Measurements from ENCODE around the gene CKAP4. TPM values are rescaled to one million over a fixed set of nuclear protein-coding genes. Genes with fewer than 3 reads are reported as not detected.

The CKAP4 gene
- total and polyA plus RNA-seq, 10 of the 15 experiments (the other 5 are each of a cell fraction or from before 2014, with no cell fraction given) = 0.39 to 23.6 (median 11.1) TPM

DNA sequence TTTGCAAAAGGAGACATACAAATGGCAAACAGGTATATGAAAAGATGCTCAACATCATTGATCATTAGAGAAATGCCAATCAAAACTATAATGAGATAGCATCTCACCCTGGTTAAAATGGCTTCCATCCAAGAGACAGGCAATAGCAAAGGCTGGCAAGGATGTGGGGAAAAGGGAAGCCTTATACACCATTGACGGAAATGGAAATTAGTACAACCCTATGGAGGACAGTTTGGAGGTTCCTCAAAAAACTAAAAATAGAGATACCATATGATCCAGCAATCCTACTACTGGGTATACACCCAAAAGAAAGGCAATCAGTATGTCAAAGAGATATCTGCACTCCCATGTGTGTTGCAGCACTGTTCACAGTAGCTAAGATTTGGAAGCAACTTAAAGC lies 17.3 kb upstream of the CKAP4 start:
- no peak overlapping the region for H3K4me3 ChIP-seq
- no peaks in the 10 kb centered on the region for H3K79me2 ChIP-seq (ENCODE audit: control insufficient read depth, insufficient read depth, low read length)
- no peaks in the 10 kb centered on the region for H4K20me1 ChIP-seq (ENCODE audit: control insufficient read depth, insufficient read depth)
- FAIRE-seq (no peak), ATAC-seq (no peak), DNase-seq (ENCODE audit: low read depth, low spot score) (no peak)
- no peaks in the 10 kb centered on the region for H3K9me3 ChIP-seq (replicated peaks; ENCODE audit: control insufficient read depth, insufficient read depth, low read length)
- RAD21 ChIA-PET (ENCODE audit: unreplicated experiment) = no interaction called here
- TF ChIP-seq POU2F2 (IDR thresholded peaks at IDR 0.05; ENCODE audit: borderline replicate concordance, low read depth, low read length) (no peak), NFXL1 (IDR thresholded peaks at IDR 0.05; ENCODE audit: borderline replicate concordance) (no peak), JUND (IDR thresholded peaks at IDR 0.05; ENCODE audit: low read depth, low read length) (no peak), DPF2 (IDR thresholded peaks at IDR 0.05) (no peak), YBX1 (IDR thresholded peaks at IDR 0.05) (no peak), PML (IDR thresholded peaks at IDR 0.05; ENCODE audit: low read length) (no peak), CREM (IDR thresholded peaks at IDR 0.05; ENCODE audit: low read depth) (no peak), TCF12 (IDR thresholded peaks at IDR 0.05; ENCODE audit: low read depth, low read length) (no peak), STAT1 (conservative IDR thresholded peaks at IDR 0.05) (no peak), TAF1 (IDR thresholded peaks at IDR 0.05; ENCODE audit: borderline replicate concordance, low read depth, low read length) (no peak), CREB1 (IDR thresholded peaks at IDR 0.05; ENCODE audit: low read depth) (no peak)
- intact Hi-C loops (cut with micrococcal nuclease; ENCODE audit: unreplicated experiment) (no loop called here), in situ Hi-C loops (cut with MboI) (no loop called here)
- H3K27me3 ChIP-seq (replicated peaks in 1 of 2; ENCODE audit: control insufficient read depth in 2 of 2, insufficient read depth in 2 of 2, low read length in 1 of 2) = no peaks in the 10 kb centered on the region
- H3K36me3 ChIP-seq (ENCODE audit: control insufficient read depth in 2 of 2, insufficient read depth in 2 of 2, low read length in 1 of 2) = no peaks in the 10 kb centered on the region
- H2AFZ ChIP-seq (ENCODE audit: control insufficient read depth, low read depth, low read length) = no peak overlapping the region
- 87% methylated on average over 1 of the region's 1 CpG for WGBS (ENCODE audit: insufficient coverage, insufficient replicate concordance, low lambda C conversion rate, missing lambda C conversion rate)
- no peak overlapping the region for H3K9ac ChIP-seq (ENCODE audit: control insufficient read depth, insufficient read depth, low read length)
- no peak overlapping the region for H3K4me2 ChIP-seq (ENCODE audit: control insufficient read depth, insufficient read depth)
- no peak overlapping the region for H3K27ac ChIP-seq (ENCODE audit: control insufficient read depth, insufficient read depth)
- POLR2A ChIA-PET = no interaction called here
- CTCF ChIA-PET = interaction anchor here (1.1 to 2.9 kb wide), 2 partner anchors 17 to 37 kb away, joined by 4 to 9 read pairs; no protein-coding TSS in a partner anchor
- no peaks in the 10 kb centered on the region for H3K4me1 ChIP-seq (ENCODE audit: control insufficient read depth, insufficient read depth, low read length)
- no TSS peak for BruUV-seq (replicated peaks)
- SMC1A ChIA-PET (ENCODE audit: uncharacterized antibody, unreplicated experiment) = no interaction called here

- TF ChIP-seq YY1 (IDR thresholded peaks at IDR 0.05; ENCODE audit: low read depth, low read length) (no peak), ZNF217 (IDR thresholded peaks at IDR 0.05) (no peak), KDM1A (IDR thresholded peaks at IDR 0.05; ENCODE audit: borderline replicate concordance) (no peak), TBL1XR1 (IDR thresholded peaks at IDR 0.05; ENCODE audit: low read depth, low read length) (no peak), POLR2AphosphoS2 (IDR thresholded peaks at IDR 0.05; ENCODE audit: low read depth, low read length) (no peak), SREBF2 (IDR thresholded peaks at IDR 0.05; ENCODE audit: low read length) (no peak), TARDBP (IDR thresholded peaks at IDR 0.05; ENCODE audit: borderline replicate concordance) (no peak)
- TF ChIP-seq, protein P1, sequence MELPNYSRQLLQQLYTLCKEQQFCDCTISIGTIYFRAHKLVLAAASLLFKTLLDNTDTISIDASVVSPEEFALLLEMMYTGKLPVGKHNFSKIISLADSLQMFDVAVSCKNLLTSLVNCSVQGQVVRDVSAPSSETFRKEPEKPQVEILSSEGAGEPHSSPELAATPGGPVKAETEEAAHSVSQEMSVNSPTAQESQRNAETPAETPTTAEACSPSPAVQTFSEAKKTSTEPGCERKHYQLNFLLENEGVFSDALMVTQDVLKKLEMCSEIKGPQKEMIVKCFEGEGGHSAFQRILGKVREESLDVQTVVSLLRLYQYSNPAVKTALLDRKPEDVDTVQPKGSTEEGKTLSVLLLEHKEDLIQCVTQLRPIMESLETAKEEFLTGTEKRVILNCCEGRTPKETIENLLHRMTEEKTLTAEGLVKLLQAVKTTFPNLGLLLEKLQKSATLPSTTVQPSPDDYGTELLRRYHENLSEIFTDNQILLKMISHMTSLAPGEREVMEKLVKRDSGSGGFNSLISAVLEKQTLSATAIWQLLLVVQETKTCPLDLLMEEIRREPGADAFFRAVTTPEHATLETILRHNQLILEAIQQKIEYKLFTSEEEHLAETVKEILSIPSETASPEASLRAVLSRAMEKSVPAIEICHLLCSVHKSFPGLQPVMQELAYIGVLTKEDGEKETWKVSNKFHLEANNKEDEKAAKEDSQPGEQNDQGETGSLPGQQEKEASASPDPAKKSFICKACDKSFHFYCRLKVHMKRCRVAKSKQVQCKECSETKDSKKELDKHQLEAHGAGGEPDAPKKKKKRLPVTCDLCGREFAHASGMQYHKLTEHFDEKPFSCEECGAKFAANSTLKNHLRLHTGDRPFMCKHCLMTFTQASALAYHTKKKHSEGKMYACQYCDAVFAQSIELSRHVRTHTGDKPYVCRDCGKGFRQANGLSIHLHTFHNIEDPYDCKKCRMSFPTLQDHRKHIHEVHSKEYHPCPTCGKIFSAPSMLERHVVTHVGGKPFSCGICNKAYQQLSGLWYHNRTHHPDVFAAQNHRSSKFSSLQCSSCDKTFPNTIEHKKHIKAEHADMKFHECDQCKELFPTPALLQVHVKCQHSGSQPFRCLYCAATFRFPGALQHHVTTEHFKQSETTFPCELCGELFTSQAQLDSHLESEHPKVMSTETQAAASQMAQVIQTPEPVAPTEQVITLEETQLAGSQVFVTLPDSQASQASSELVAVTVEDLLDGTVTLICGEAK (IDR thresholded peaks at IDR 0.05; ENCODE audit: borderline replicate concordance) = no peak
- Histone ChIP-seq H3K9me3 (replicated peaks; ENCODE audit: control insufficient read depth, insufficient read depth, low read length) (no peaks in the 10 kb centered on the region), H3K36me3 (ENCODE audit: control insufficient read depth in 2 of 2, insufficient read depth in 2 of 2, low read length in 1 of 2) (no peaks in the 10 kb centered on the region), H2AFZ (ENCODE audit: control insufficient read depth, low read depth, low read length) (no peak overlapping the region), H3K79me2 (ENCODE audit: control insufficient read depth, insufficient read depth, low read length) (no peaks in the 10 kb centered on the region), H4K20me1 (ENCODE audit: control insufficient read depth, insufficient read depth) (no peaks in the 10 kb centered on the region), H3K4me3 (no peak overlapping the region), H3K27ac (ENCODE audit: control insufficient read depth, insufficient read depth) (no peak overlapping the region), H3K27me3 (replicated peaks in 1 of 2; ENCODE audit: control insufficient read depth in 2 of 2, insufficient read depth in 2 of 2, low read length in 1 of 2) (no peaks in the 10 kb centered on the region), H3K4me2 (ENCODE audit: control insufficient read depth, insufficient read depth) (no peak overlapping the region), H3K9ac (ENCODE audit: control insufficient read depth, insufficient read depth, low read length) (no peak overlapping the region), H3K4me1 (ENCODE audit: control insufficient read depth, insufficient read depth, low read length) (no peaks in the 10 kb centered on the region)
- ChIA-PET CTCF (no interaction called here), POLR2A (no interaction called here), RAD21 (ENCODE audit: unreplicated experiment) (no interaction called here), SMC1A (ENCODE audit: uncharacterized antibody, unreplicated experiment) (interaction anchor here (1.3 kb wide), 1 partner anchor 10 kb away, joined by 3 read pairs; no protein-coding TSS in a partner anchor)
- intact Hi-C loops (cut with micrococcal nuclease; ENCODE audit: unreplicated experiment) = no loop called here
- FAIRE-seq (no peak), ATAC-seq (no peak), DNase-seq (ENCODE audit: low read depth, low spot score) (no peak)
- in situ Hi-C loops (cut with MboI) = no loop called here
- WGBS (ENCODE audit: insufficient coverage, insufficient replicate concordance, low lambda C conversion rate, missing lambda C conversion rate) = 59% methylated on average over 1 of the region's 1 CpG
- BruUV-seq (replicated peaks) = no TSS peak
Observed at GRCh38 chr12:106258935-106259334, 11.1 kb upstream of the CKAP4 start.
